ENCODE measurements around the gene CST4.

DNA sequence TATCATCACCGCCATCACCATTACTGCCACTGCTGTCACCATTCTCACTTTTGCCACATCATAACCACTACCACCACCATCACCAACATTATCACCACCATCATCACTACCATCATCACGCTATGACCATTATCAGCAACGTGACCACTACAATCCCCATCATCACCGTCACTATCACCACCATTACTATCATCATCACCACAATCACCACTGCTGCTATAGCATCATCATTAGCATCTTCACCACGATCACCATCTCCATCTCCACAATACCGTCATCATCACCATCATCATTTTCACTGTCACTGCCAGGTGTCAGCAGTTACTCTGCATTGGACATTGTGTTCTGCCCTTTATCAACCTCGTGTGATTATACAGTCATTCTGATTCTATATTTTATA lies 19.0 kb downstream of the CST4 start:
- TF ChIP-seq ZNF292 (tag by site-specific recombination; IDR thresholded peaks at IDR 0.05; ENCODE audit: borderline replicate concordance, low read depth) (no peak), KLF1 (tag by site-specific recombination; IDR thresholded peaks at IDR 0.05) (no peak), HOXA7 (CRISPR knock-in tag; IDR thresholded peaks at IDR 0.05; ENCODE audit: borderline replicate concordance) (no peak), ZNF23 (tag by site-specific recombination; IDR thresholded peaks at IDR 0.05; ENCODE audit: borderline replicate concordance) (no peak), GLI2 (tag by site-specific recombination; IDR thresholded peaks at IDR 0.05; ENCODE audit: borderline replicate concordance, low read depth) (no peak), ZNF311 (tag by site-specific recombination; IDR thresholded peaks at IDR 0.05; ENCODE audit: borderline replicate concordance) (no peak), YY1 (tag by site-specific recombination; IDR thresholded peaks at IDR 0.05) (no peak), ZNF600 (tag by site-specific recombination; IDR thresholded peaks at IDR 0.05) (no peak), ZNF747 (tag by site-specific recombination; IDR thresholded peaks at IDR 0.05) (no peak), ZNF707 (tag by site-specific recombination; IDR thresholded peaks at IDR 0.05) (no peak), ZNF558 (tag by site-specific recombination; IDR thresholded peaks at IDR 0.05) (no peak)
- TF ChIP-seq, protein P1, sequence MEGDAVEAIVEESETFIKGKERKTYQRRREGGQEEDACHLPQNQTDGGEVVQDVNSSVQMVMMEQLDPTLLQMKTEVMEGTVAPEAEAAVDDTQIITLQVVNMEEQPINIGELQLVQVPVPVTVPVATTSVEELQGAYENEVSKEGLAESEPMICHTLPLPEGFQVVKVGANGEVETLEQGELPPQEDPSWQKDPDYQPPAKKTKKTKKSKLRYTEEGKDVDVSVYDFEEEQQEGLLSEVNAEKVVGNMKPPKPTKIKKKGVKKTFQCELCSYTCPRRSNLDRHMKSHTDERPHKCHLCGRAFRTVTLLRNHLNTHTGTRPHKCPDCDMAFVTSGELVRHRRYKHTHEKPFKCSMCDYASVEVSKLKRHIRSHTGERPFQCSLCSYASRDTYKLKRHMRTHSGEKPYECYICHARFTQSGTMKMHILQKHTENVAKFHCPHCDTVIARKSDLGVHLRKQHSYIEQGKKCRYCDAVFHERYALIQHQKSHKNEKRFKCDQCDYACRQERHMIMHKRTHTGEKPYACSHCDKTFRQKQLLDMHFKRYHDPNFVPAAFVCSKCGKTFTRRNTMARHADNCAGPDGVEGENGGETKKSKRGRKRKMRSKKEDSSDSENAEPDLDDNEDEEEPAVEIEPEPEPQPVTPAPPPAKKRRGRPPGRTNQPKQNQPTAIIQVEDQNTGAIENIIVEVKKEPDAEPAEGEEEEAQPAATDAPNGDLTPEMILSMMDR (tag by site-specific recombination; IDR thresholded peaks at IDR 0.05) = no peak

Data from HEK293 (cell line).